A549 treated with Hydrocortisone at 1 μM for 4 hours (cell line): ENCODE results near the gene ZNF845. TPM values are rescaled to one million over a fixed set of nuclear protein-coding genes. Genes with fewer than 3 reads are reported as not detected.

Experiments used
- total RNA-seq: library from RNA; stranded (reverse); fragments of 200-300 nt; extraction: Qiagen RNA extraction; gene quantifications from 5 replicates; pipeline ENCODE4 v1.2.3, GENCODE V29; 2022

Gene ZNF845
- 3.1 to 5.0 TPM (median 3.6 TPM) in 5 replicates for total RNA-seq

DNA sequence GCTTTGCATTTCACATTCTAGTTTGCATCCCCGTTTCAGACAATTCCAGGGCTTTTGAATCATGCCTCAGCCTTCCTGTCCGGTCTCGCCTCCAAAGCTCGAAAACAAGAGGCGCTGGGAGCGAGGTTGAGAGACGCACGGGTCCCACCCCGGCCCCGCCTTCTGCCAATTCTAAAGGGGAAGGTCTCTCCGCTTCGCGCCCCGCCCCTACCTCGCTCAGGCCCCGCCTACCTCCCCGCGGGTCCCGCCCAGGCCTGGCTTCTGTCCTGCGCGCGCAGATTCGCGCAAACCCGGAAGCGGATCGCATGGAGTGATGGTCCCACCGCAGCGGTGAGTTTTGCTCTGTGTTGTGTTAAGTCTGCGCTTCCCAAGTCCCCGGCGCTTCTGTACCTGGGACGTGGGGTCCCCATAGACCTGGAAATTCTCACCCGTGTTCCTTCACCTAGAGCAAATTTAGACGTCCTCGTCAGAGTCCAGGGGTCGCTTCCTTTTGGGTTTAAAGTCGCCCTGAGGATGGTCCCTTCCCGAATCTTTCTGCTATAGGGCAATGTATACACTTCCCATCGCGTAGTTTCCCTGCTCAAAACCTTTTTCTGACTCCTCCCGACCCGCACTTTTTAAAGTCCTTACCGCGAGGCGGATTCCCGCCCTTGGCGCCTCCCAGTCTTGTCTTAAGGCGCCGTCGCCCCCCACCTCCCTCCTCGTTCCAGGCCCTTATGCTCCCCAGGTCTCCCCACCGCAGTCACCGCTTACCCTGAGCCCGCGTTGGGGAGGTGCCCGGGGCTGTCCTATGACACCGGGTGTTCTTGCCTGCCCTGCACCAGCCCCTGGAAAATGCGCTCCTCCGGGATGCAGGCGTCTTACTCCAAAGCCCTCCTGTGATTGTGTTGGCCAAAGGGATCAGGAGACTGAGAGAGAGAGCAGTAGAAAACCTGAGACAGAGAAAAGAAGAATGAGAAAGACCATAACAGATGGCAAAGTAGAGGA is at the start of gene ZNF845:
Gene ZNF845, plus strand, starts transcription at position 287 of the 987 bp plus-strand sequence. CDS start 7,559 bp downstream, outside the sequence.

GRCh38 chr19:53365134-53365898 is 31.8 kb downstream of the ZNF845 start, which contains the start of gene ZNF525:
Gene ZNF525 (plus strand): TSS chr19:53365705. CDS start chr19:53372282, 6,577 bp downstream.

GRCh38 chr19:53394974-53395839 is 61.7 kb downstream of the ZNF845 start, which contains the start of gene ZNF765:
Gene ZNF765 (plus strand): TSS chr19:53395149. CDS start chr19:53398016, 2,867 bp downstream.

Other genes starting within 250 kb of the ZNF845 start
- gene ZNF160, start 230.3 kb upstream of the ZNF845 start, total RNA-seq, result 6.8 to 10.2 TPM (median 7.6 TPM) in 5 replicates
- not detected in 5 replicates for gene ZNF415, start 200.8 kb upstream of the ZNF845 start, total RNA-seq
- gene ZNF347, start 174.7 kb upstream of the ZNF845 start, total RNA-seq, result not detected in 5 replicates
- not detected in 5 replicates for gene ZNF665, start 140.4 kb upstream of the ZNF845 start, total RNA-seq
- not detected in 5 replicates for gene ZNF677, start 78.9 kb upstream of the ZNF845 start, total RNA-seq
- gene VN1R2, start 75.5 kb upstream of the ZNF845 start, total RNA-seq, result not detected in 5 replicates
- not detected in 5 replicates for gene VN1R4, start 66.0 kb upstream of the ZNF845 start, total RNA-seq
- gene ZNF525, start 32.0 kb downstream of the ZNF845 start, total RNA-seq, result 0.22 to 0.47 TPM (median 0.28 TPM) in 5 replicates
- gene ZNF765, start 61.4 kb downstream of the ZNF845 start, total RNA-seq, result 3.3 to 5.9 TPM (median 4.1 TPM) in 5 replicates
- gene ZNF761, start 98.2 kb downstream of the ZNF845 start, total RNA-seq, result 6.8 to 8.7 TPM (median 7.8 TPM) in 5 replicates
- 0.23 to 0.45 TPM (median 0.29 TPM) in 5 replicates for gene ZNF813, start 134.0 kb downstream of the ZNF845 start, total RNA-seq
- gene ZNF331, start 204.4 kb downstream of the ZNF845 start, total RNA-seq, result 11.3 to 12.7 TPM (median 11.5 TPM) in 5 replicates